ENCODE measurements around the gene CADM3.

DNA sequence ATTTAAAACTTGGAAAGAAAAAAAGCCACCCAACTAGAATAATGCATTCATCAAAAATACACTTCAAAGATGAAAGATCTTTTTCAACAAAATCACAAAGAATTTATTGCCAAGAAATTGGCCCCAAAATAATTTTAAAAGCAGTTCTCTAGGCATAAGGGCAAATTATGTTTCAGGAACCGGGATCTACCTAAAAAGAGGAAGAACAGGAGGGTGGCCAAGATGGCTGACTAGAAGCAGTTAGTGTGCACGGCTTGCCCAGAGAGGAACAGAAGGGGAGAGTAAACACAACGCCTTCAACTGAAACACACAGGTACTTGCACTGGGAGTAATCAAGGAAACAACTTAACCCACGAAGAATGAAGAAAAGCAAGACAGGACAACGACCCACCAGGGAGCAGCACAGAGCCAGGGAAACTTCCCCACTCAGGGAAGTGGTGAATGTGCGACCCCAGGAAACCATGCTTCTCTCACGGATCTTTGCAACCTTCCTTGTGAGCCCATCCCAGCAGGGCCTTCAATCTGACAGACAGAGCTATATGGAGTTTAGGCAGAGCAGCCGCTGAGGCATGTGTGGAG is 79.3 kb downstream of the CADM3 start:
- no peak for TF ChIP-seq EP300 (IDR thresholded peaks at IDR 0.05)
- TF ChIP-seq CTCF (IDR thresholded peaks at IDR 0.05) = no peak
